Measurements from ENCODE around the gene MEX3A.
A peak's percentile ranks its signal among the peaks of the same experiment; 100 is the strongest.

DNA sequence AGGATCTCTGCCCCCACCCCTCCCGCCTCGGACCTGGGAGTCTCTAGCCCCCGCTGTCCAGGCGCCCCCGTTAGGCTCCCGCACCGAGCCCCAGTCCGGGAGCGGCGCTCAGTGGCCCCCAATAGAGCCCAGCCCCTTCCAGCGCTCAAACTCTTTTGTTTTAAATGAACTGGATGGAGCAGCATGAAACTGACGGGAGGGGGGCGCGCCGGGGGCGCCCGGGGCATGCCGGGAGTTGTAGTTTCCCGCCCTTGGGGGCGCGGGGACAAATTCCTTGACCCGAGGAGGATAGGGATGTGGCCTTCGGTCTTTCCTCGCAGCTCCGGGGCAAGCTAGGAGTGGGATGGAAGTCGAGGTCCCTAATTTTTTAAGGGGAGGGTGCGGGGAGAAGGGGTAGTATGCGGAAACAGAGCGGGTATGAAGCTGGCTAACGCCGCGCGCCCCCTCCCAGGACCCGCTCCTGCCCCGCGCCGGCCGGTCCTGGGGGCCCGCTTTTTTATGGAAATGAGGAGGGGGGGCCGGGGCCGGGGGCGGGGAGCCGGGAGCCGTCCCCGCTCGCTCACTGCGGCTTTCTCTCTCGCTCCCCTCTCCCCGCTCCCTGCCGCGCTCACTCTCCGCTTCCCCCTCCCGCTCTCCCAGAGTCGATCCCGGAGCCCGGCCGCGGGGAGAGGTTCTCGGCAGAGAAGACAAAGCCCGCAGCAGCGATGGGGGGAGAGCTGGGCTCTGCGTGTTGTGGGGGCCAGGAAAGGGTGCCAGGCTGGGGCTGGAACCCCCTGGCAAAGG, at the start of gene MEX3A:
- TF ChIP-seq, protein P1, sequence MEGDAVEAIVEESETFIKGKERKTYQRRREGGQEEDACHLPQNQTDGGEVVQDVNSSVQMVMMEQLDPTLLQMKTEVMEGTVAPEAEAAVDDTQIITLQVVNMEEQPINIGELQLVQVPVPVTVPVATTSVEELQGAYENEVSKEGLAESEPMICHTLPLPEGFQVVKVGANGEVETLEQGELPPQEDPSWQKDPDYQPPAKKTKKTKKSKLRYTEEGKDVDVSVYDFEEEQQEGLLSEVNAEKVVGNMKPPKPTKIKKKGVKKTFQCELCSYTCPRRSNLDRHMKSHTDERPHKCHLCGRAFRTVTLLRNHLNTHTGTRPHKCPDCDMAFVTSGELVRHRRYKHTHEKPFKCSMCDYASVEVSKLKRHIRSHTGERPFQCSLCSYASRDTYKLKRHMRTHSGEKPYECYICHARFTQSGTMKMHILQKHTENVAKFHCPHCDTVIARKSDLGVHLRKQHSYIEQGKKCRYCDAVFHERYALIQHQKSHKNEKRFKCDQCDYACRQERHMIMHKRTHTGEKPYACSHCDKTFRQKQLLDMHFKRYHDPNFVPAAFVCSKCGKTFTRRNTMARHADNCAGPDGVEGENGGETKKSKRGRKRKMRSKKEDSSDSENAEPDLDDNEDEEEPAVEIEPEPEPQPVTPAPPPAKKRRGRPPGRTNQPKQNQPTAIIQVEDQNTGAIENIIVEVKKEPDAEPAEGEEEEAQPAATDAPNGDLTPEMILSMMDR (IDR thresholded peaks at IDR 0.05) = peak in 1 of 5 experiments; percentile 25
- TF ChIP-seq POLR2A (IDR thresholded peaks at IDR 0.05) = no peak

Measured in tibial nerve (tissue), 3 donors.